GM23338 (cell line): ENCODE data around the gene CDYL2. TPM values are rescaled to one million over a fixed set of nuclear protein-coding genes. Genes with fewer than 3 reads are reported as not detected.

Source experiments
- ATAC-seq: fragments of 200-7000 bp; cut with Tn5 transposase; 3 replicates; pipeline ENCODE4 v1.9.1; 2020
- DNase-seq: peaks from one replicate; pipeline ENCODE4 v3.0.0-alpha.2; 2015; ENCODE audit warnings: low spot score
- H2AFZ ChIP-seq: fragments of 200-600 bp; sonication (generic); 2 replicates; pipeline ENCODE4 v1.8.0; 2016; ENCODE audit warnings: antibody characterized with exemption, mild to moderate bottlenecking, moderate library complexity
- H3F3A ChIP-seq: fragments of 200-600 bp; sonication (generic); replicated peaks from 2 replicates; pipeline ENCODE4 v1.8.0; 2017; ENCODE audit warnings: antibody characterized with exemption, mixed run types, low read depth
- H3K27ac ChIP-seq: fragments of 200-600 bp; sonication (generic); 2 replicates; pipeline ENCODE4 v1.6.1; 2016; ENCODE audit warnings: low read depth
- H3K27me3 ChIP-seq: fragments of 200-600 bp; sonication (generic); 2 replicates; pipeline ENCODE4 v1.8.0; 2016; ENCODE audit warnings: mild to moderate bottlenecking, mixed run types, moderate library complexity; ENCODE audit not compliant: insufficient read depth
- H3K36me3 ChIP-seq: fragments of 200-600 bp; sonication (generic); 2 replicates; pipeline ENCODE4 v1.8.0; 2016; ENCODE audit warnings: mild to moderate bottlenecking; ENCODE audit not compliant: insufficient read depth
- H3K4me1 ChIP-seq: fragments of 200-600 bp; sonication (generic); 2 replicates; pipeline ENCODE4 v1.8.0; 2016; ENCODE audit warnings: mild to moderate bottlenecking, moderate library complexity; ENCODE audit not compliant: insufficient read depth
- H3K4me2 ChIP-seq: fragments of 200-600 bp; sonication (generic); 2 replicates; pipeline ENCODE4 v1.7.1; 2017; ENCODE audit warnings: mixed run types
- H3K4me3 ChIP-seq: fragments of 200-600 bp; sonication (generic); 2 replicates; pipeline ENCODE4 v1.6.1; 2016; ENCODE audit warnings: mixed run types
- H3K79me2 ChIP-seq: fragments of 200-600 bp; sonication (generic); replicated peaks from 2 replicates; pipeline ENCODE4 v1.8.0; 2017; ENCODE audit warnings: mild to moderate bottlenecking; ENCODE audit not compliant: insufficient read depth
- H3K9me2 ChIP-seq: fragments of 200-600 bp; sonication (generic); 2 replicates; pipeline ENCODE4 v1.8.0; 2017; ENCODE audit not compliant: insufficient read depth
- H4K20me1 ChIP-seq: fragments of 200-600 bp; sonication (generic); replicated peaks from 2 replicates; pipeline ENCODE4 v1.8.0; 2017; ENCODE audit warnings: mild to moderate bottlenecking; ENCODE audit not compliant: insufficient read depth
- H3K27ac Mint-ChIP-seq: 2 replicates; pipeline ENCODE4 v1.8.0; 2020; ENCODE audit warnings: inconsistent platforms, mild to moderate bottlenecking, moderate library complexity, mixed read lengths
- H3K27me3 Mint-ChIP-seq: 3 replicates; pipeline ENCODE4 v1.8.0; 2022; ENCODE audit warnings: low read depth, mild to moderate bottlenecking, moderate library complexity, mixed read lengths, inconsistent platforms; ENCODE audit not compliant: insufficient read depth, poor library complexity
- H3K36me3 Mint-ChIP-seq: 3 replicates; pipeline ENCODE4 v1.8.0; 2021; ENCODE audit warnings: low read depth, mild to moderate bottlenecking, inconsistent platforms, moderate library complexity, mixed read lengths
- H3K4me1 Mint-ChIP-seq: 3 replicates; pipeline ENCODE4 v1.8.0; 2020; ENCODE audit warnings: mild to moderate bottlenecking, inconsistent platforms, mixed read lengths
- H3K4me3 Mint-ChIP-seq: 3 replicates; pipeline ENCODE4 v1.8.0; 2021; ENCODE audit warnings: moderate library complexity, mild to moderate bottlenecking, inconsistent platforms, mixed read lengths
- H3K9me3 Mint-ChIP-seq: 3 replicates; pipeline ENCODE4 v1.8.0; 2020; ENCODE audit warnings: moderate library complexity, mild to moderate bottlenecking, inconsistent platforms, mixed read lengths
- CREB1 ChIP-seq: fragments of 250-450 bp; sonication (Bioruptor Pico); IDR thresholded peaks from 2 replicates; pipeline ENCODE4 v1.5.0; 2020; ENCODE audit warnings: low read depth, mild to moderate bottlenecking, moderate library complexity
- CTCF ChIP-seq, 2 experiments: fragments of 200-600 bp in 1 of 2; sonication (generic) in 1 of 2; conservative IDR thresholded peaks; 2 replicates each; pipeline versions ENCODE4 v1.5.1 to v1.6.1; 2016 to 2017; ENCODE audit warnings: antibody characterized with exemption in 2 of 2, low read depth in 2 of 2, mild to moderate bottlenecking in 2 of 2, moderate library complexity in 1 of 2
- NANOG ChIP-seq: IDR thresholded peaks from 2 replicates; pipeline ENCODE4 v1.6.1; 2016; ENCODE audit warnings: antibody characterized with exemption, borderline replicate concordance
- ZNF462 ChIP-seq: fragments of 250-450 bp; sonication (Bioruptor Pico); IDR thresholded peaks from 2 replicates; pipeline ENCODE4 v1.5.0; 2020; ENCODE audit warnings: mild to moderate bottlenecking, moderate library complexity
- polyA plus RNA-seq: library from polyadenylated mRNA; unstranded; fragments of >200 nt; fragmentation: Nextera tagmentation; extraction: Ambion mirVana; gene quantifications from 2 replicates; pipeline ENCODE4 v1.2.1, GENCODE V29; 2016
- total RNA-seq: library from RNA; depleted of rRNA; stranded (reverse); fragments of >200 nt; shearing (Covaris generic); gene quantifications from 2 replicates; pipeline ENCODE4 v1.2.3, GENCODE V29; 2014

The CDYL2 gene
- total and polyA plus RNA-seq, 2 experiments from 2014 or later: 0.82 to 4.3 TPM

- no peak for TF ChIP-seq NANOG
- TF ChIP-seq CTCF (conservative IDR thresholded peaks at IDR 0.05; ENCODE audit: low read depth in 2 of 2): no peak
Observed at GRCh38 chr16:80827007-80827406, 22.6 kb upstream of the CDYL2 start (continued).

GRCh38 chr16:80825365-80825758 lies 21.0 kb upstream of the CDYL2 start:
- Histone ChIP-seq H3K9me2 (no peaks in the 10 kb centered on the region), H3K27ac (no peak overlapping the region), H3K27me3 (no peaks in the 10 kb centered on the region; the same call in 1 of the 2 replicates), H2AFZ (no peak overlapping the region), H3K4me3 (no peak overlapping the region), H4K20me1 (no peaks in the 10 kb centered on the region), H3K4me2 (no peak overlapping the region), H3K79me2 (no peaks in the 10 kb centered on the region), H3K36me3 (no peaks in the 10 kb centered on the region), H3F3A (no peaks in the 10 kb centered on the region), H3K4me1 (no peaks in the 10 kb centered on the region)
- ATAC-seq (no peak), DNase-seq (no peak)
- Mint-ChIP-seq H3K4me3 (no peak overlapping the region), H3K4me1 (no peaks in the 10 kb centered on the region), H3K9me3 (no peaks in the 10 kb centered on the region), H3K36me3 (no peaks in the 10 kb centered on the region), H3K27me3 (no peaks in the 10 kb centered on the region), H3K27ac (no peak overlapping the region)
- TF ChIP-seq ZNF462 (CRISPR knock-in tag) (no peak), CTCF (conservative IDR thresholded peaks at IDR 0.05; ENCODE audit: low read depth in 2 of 2) (no peak), CREB1 (CRISPR knock-in tag) (no peak)
